ENCODE data around the gene DZIP1L.

Gene DZIP1L

GRCh38 chr3:138032567-138032966, 82.8 kb downstream of the DZIP1L start:
- DNase-seq, result no peak

- DNase-seq, result no peak
Observed at GRCh38 chr3:138031536-138031935, 83.9 kb downstream of the DZIP1L start.

- DNase-seq, result no peak
Observed at GRCh38 chr3:138030734-138031280, 84.6 kb downstream of the DZIP1L start.

GRCh38 chr3:138027821-138028220, 87.6 kb downstream of the DZIP1L start:
- DNase-seq, result no peak

- no peak for DNase-seq
Observed at GRCh38 chr3:138025553-138025952, 89.9 kb downstream of the DZIP1L start.

GRCh38 chr3:138023754-138024153, 91.7 kb downstream of the DZIP1L start:
- DNase-seq, result no peak

GRCh38 chr3:138019281-138020069, 95.9 kb downstream of the DZIP1L start:
- DNase-seq, result no peak

GRCh38 chr3:138016065-138016464, 99.3 kb downstream of the DZIP1L start:
- DNase-seq, result no peak

GRCh38 chr3:138012526-138012925, 102.9 kb downstream of the DZIP1L start:
- no peak for DNase-seq
